ENCODE results near the gene BPTF. TPM values are rescaled to one million over a fixed set of nuclear protein-coding genes. Genes with fewer than 3 reads are reported as not detected.
"Not testable (repeated sequence)": the region's sequence is repeated elsewhere in the genome, so short reads cannot be mapped to it uniquely, and the experiment has no call there.

Gene BPTF
- total RNA-seq, 4 donors from 2014 or later: 50.1 to 79.9 (median 69.4) TPM

- WGBS, 2 donors: 85 to 89% methylated on average over 8 of the region's 8 CpGs
These were observed 25.8 kb downstream of the BPTF start for GRCh38 chr17:67850991-67851631.

GRCh38 chr17:67853703-67854102 is 28.4 kb downstream of the BPTF start:
- intact Hi-C loops (cut with DNase I; ENCODE audit: low total_unique reads): no loop called here
- WGBS, 2 donors: 91 to 94% methylated on average over 8 of the region's 8 CpGs
- H3K4me3 ChIP-seq (ENCODE audit: low read depth, poor library complexity, severe bottlenecking): no peak overlapping the region
- TF ChIP-seq POLR2A (IDR thresholded peaks at IDR 0.05) (no peak), CTCF (IDR thresholded peaks at IDR 0.05) (no peak)
- DNase-seq (ENCODE audit: low spot score in 2 of 2): no peak

More at GRCh38 chr17:67850991-67851631, 25.8 kb downstream of the BPTF start:
- no peak overlapping the region for H3K4me3 ChIP-seq (ENCODE audit: low read depth, poor library complexity, severe bottlenecking)
- intact Hi-C loops (cut with DNase I; ENCODE audit: low total_unique reads): no loop called here
- no peak for DNase-seq (ENCODE audit: low spot score in 2 of 2)
- TF ChIP-seq POLR2A (IDR thresholded peaks at IDR 0.05) (no peak), CTCF (IDR thresholded peaks at IDR 0.05) (no peak)

GRCh38 chr17:67854378-67854777 is 29.1 kb downstream of the BPTF start:
- DNase-seq (ENCODE audit: low spot score in 2 of 2): no peak
- WGBS, 2 donors: 93% methylated on average over 6 of the region's 6 CpGs
- no peak overlapping the region for H3K4me3 ChIP-seq (ENCODE audit: low read depth, poor library complexity, severe bottlenecking)
- intact Hi-C loops (cut with DNase I; ENCODE audit: low total_unique reads): no loop called here
- TF ChIP-seq POLR2A (IDR thresholded peaks at IDR 0.05) (no peak), CTCF (IDR thresholded peaks at IDR 0.05) (no peak)

GRCh38 chr17:67855504-67856324 is 30.4 kb downstream of the BPTF start:
- TF ChIP-seq CTCF (IDR thresholded peaks at IDR 0.05) (no peak), POLR2A (IDR thresholded peaks at IDR 0.05) (no peak)
- intact Hi-C loops (cut with DNase I; ENCODE audit: low total_unique reads): no loop called here
- DNase-seq (ENCODE audit: low spot score in 2 of 2): no peak
- no peak overlapping the region for H3K4me3 ChIP-seq (ENCODE audit: low read depth, poor library complexity, severe bottlenecking)
- 79 to 80% methylated on average over 11 of the region's 11 CpGs for WGBS, 2 donors

- 40 to 54% methylated on average over 1 of the region's 1 CpG for WGBS, 2 donors
- DNase-seq (ENCODE audit: low spot score in 2 of 2); intact Hi-C loops (cut with DNase I; ENCODE audit: low total_unique reads); H3K4me3 ChIP-seq (ENCODE audit: low read depth, poor library complexity, severe bottlenecking): not testable (repeated sequence)
These were observed 31.1 kb downstream of the BPTF start for GRCh38 chr17:67856402-67856801.

- intact Hi-C loops (cut with DNase I; ENCODE audit: low total_unique reads): no loop called here
- no peak overlapping the region for H3K4me3 ChIP-seq (ENCODE audit: low read depth, poor library complexity, severe bottlenecking)
- DNase-seq (ENCODE audit: low spot score in 2 of 2): no peak
- WGBS, 2 donors: 89 to 100% methylated on average over 1 of the region's 1 CpG
- TF ChIP-seq POLR2A (IDR thresholded peaks at IDR 0.05) (no peak), CTCF (IDR thresholded peaks at IDR 0.05) (no peak)
These were observed 37.4 kb downstream of the BPTF start for GRCh38 chr17:67862614-67863217.

Measured in lower leg skin (tissue), 4 donors.